HEK293 (cell line): ENCODE measurements around the gene MSI2.

Source experiments
- CTCF ChIP-seq: fragments of 450-650 bp; formaldehyde crosslinking; IDR thresholded peaks from 2 replicates; pipeline ENCODE4 v1.5.1; 2016; ENCODE audit warnings: missing biosample characterization, missing genetic modification characterization
- PBX3 ChIP-seq: sonication (generic); formaldehyde crosslinking; IDR thresholded peaks from 2 replicates; pipeline ENCODE4 v1.8.1; 2022; ENCODE audit warnings: mild to moderate bottlenecking, moderate library complexity, missing genetic modification reagents
- PRDM10 ChIP-seq: fragments of 450-650 bp; formaldehyde crosslinking; IDR thresholded peaks from 2 replicates; pipeline ENCODE4 v1.5.1; 2016; ENCODE audit warnings: missing biosample characterization, missing genetic modification characterization
- YY1 ChIP-seq: fragments of 450-650 bp; formaldehyde crosslinking; IDR thresholded peaks from 2 replicates; pipeline ENCODE4 v1.5.1; 2018; ENCODE audit warnings: missing biosample characterization, missing genetic modification characterization
- ZNF132 ChIP-seq: fragments of 450-650 bp; formaldehyde crosslinking; IDR thresholded peaks from 2 replicates; pipeline ENCODE4 v1.5.1; 2017; ENCODE audit warnings: missing biosample characterization, missing genetic modification characterization, borderline replicate concordance
- ZNF138 ChIP-seq: fragments of 450-650 bp; formaldehyde crosslinking; IDR thresholded peaks from 2 replicates; pipeline ENCODE4 v1.5.1; 2016; ENCODE audit warnings: missing biosample characterization, missing genetic modification characterization, borderline replicate concordance
- ZNF335 ChIP-seq: fragments of 450-650 bp; formaldehyde crosslinking; conservative IDR thresholded peaks from 2 replicates; pipeline ENCODE4 v1.5.1; 2016; ENCODE audit warnings: missing biosample characterization, missing genetic modification characterization
- ZNF510 ChIP-seq: fragments of 450-650 bp; formaldehyde crosslinking; IDR thresholded peaks from 2 replicates; pipeline ENCODE4 v1.5.1; 2018; ENCODE audit warnings: mild to moderate bottlenecking, missing genetic modification characterization, missing biosample characterization; ENCODE audit not compliant: insufficient replicate concordance
- ZNF654 ChIP-seq: fragments of 450-650 bp; formaldehyde crosslinking; IDR thresholded peaks from 2 replicates; pipeline ENCODE4 v1.5.1; 2016; ENCODE audit warnings: low read depth, missing biosample characterization, missing genetic modification characterization
- ZNF704 ChIP-seq: fragments of 450-650 bp; formaldehyde crosslinking; IDR thresholded peaks from 2 replicates; pipeline ENCODE4 v1.5.1; 2016; ENCODE audit warnings: missing biosample characterization, missing genetic modification characterization
- ZNF768 ChIP-seq: fragments of 450-650 bp; formaldehyde crosslinking; IDR thresholded peaks from 2 replicates; pipeline ENCODE4 v1.5.1; 2018; ENCODE audit warnings: missing biosample characterization, mild to moderate bottlenecking, missing genetic modification characterization

GRCh38 chr17:57721967-57722703, 465.8 kb downstream of the MSI2 start:
- TF ChIP-seq CTCF (no peak), ZNF132 (tag by site-specific recombination) (no peak), ZNF335 (no peak), ZNF654 (no peak), YY1 (no peak), PBX3 (CRISPR knock-in tag) (no peak), PRDM10 (no peak), ZNF510 (tag by site-specific recombination) (no peak), ZNF138 (tag by site-specific recombination) (no peak), ZNF704 (no peak), ZNF768 (tag by site-specific recombination) (no peak)
